HFFc6 (cell line): Measurements from ENCODE around the gene CASK. TPM values are rescaled to one million over a fixed set of nuclear protein-coding genes. Genes with fewer than 3 reads are reported as not detected.

Experiments used
- DNase-seq: peaks from one replicate; pipeline ENCODE4 v3.0.0-alpha.2; 2018
- H3K27ac Mint-ChIP-seq: 2 replicates; pipeline ENCODE4 v1.8.0; 2020; ENCODE audit warnings: mild to moderate bottlenecking, mixed read lengths
- H3K27me3 Mint-ChIP-seq: 2 replicates; pipeline ENCODE4 v1.8.0; 2021; ENCODE audit warnings: mild to moderate bottlenecking, moderate library complexity, mixed read lengths; ENCODE audit not compliant: insufficient read depth
- H3K36me3 Mint-ChIP-seq: 2 replicates; pipeline ENCODE4 v1.8.0; 2021; ENCODE audit warnings: low read depth, mixed read lengths
- H3K4me1 Mint-ChIP-seq: 2 replicates; pipeline ENCODE4 v1.8.0; 2020; ENCODE audit warnings: low read depth, mixed read lengths
- H3K4me3 Mint-ChIP-seq: 2 replicates; pipeline ENCODE4 v1.8.0; 2020; ENCODE audit warnings: mild to moderate bottlenecking, moderate library complexity, mixed read lengths
- H3K9me3 Mint-ChIP-seq: 2 replicates; pipeline ENCODE4 v1.8.0; 2020; ENCODE audit warnings: mild to moderate bottlenecking, mixed read lengths
- CTCF ChIP-seq: fragments of 200-600 bp; sonication (generic); IDR thresholded peaks from 2 replicates; pipeline ENCODE4 v1.5.0; 2021; ENCODE audit warnings: antibody characterized with exemption, mild to moderate bottlenecking
- total RNA-seq, 6 experiments: library from RNA; stranded (reverse); fragmentation: NEBNext Ultra II Directional; extraction: Animal tissue kit (Norgen Biotek cat#: 25700); gene quantifications; 2 replicates in 1 of 6; 3 replicates in 5 of 6; pipeline ENCODE4 v1.2.3, GENCODE V29; 2021

CASK gene
- total RNA-seq, 6 experiments from 2014 or later = 34.7 to 37.1 (median 35.4) TPM

- Mint-ChIP-seq H3K27ac (peak overlapping the region; percentile 30; the same call in 1 of the 2 replicates), H3K9me3 (no peaks in the 10 kb centered on the region), H3K27me3 (no peaks in the 10 kb centered on the region), H3K4me3 (peak overlapping the region; percentile 54; the same call in 1 of the 2 replicates), H3K4me1 (peaks cover 51% of the 10 kb centered on the region), H3K36me3 (peaks cover 11% of the 10 kb centered on the region; the same call in 1 of the 2 replicates)
- no peak for TF ChIP-seq CTCF
- no peak for DNase-seq
These were observed 100.0 kb downstream of the CASK start for GRCh38 chrX:41823402-41823801.

DNA sequence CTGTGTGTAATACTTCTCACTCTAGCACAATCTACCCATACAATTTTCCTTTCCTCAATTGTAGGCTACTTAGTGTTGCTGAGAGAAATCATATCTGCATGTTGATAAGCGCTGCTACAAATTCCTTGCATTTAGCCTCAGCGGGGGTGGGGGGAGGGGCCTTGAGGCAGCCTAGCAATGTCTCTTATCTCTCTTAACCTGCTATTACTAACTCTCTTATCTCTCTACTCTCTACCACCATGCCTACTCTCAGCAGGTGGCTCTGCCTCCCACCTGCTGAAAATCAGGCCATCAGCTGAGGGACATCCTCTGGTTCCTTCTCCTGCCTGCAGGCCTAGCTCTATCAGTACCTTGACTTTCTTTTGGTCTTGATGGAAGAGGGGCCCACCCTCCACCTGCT lies 100.5 kb downstream of the CASK start:
- TF ChIP-seq CTCF = no peak
- Mint-ChIP-seq H3K9me3 (no peaks in the 10 kb centered on the region), H3K36me3 (peaks cover 11% of the 10 kb centered on the region; the same call in 1 of the 2 replicates), H3K4me3 (no peak overlapping the region), H3K4me1 (peaks cover 46% of the 10 kb centered on the region), H3K27me3 (no peaks in the 10 kb centered on the region), H3K27ac (peak overlapping the region; percentile 30; the same call in 1 of the 2 replicates)
- no peak for DNase-seq

DNA sequence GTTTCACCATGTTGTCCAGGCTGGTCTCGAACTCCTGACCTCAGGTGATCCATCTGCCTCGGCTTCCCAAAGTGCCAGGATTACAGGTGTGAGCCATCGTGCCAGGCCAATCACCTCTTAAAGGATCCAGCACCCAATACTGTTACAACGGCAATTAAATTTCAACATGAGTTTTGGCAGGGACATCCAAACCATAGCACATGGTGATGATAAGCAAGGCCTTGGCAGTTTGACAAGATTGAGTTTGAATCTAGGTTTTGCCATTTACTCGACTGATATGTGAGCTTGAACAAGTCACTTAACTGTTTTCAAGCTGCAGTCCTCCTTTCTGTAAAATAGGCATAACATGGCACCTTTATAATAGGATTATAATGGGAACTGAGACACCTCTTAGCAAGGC lies 115.3 kb downstream of the CASK start:
- no peak for DNase-seq
- Mint-ChIP-seq H3K27ac (no peak overlapping the region), H3K4me3 (no peak overlapping the region), H3K9me3 (no peaks in the 10 kb centered on the region), H3K36me3 (no peaks in the 10 kb centered on the region), H3K4me1 (no peaks in the 10 kb centered on the region), H3K27me3 (no peaks in the 10 kb centered on the region; the same call in 1 of the 2 replicates)
- TF ChIP-seq CTCF = no peak

GRCh38 chrX:41802958-41803357 lies 120.4 kb downstream of the CASK start:
- no peak overlapping the region for H3K4me3 Mint-ChIP-seq
- no peaks in the 10 kb centered on the region for H3K4me1 Mint-ChIP-seq
- H3K27ac Mint-ChIP-seq = no peak overlapping the region
- H3K9me3 Mint-ChIP-seq = no peaks in the 10 kb centered on the region
- DNase-seq = no peak
- TF ChIP-seq CTCF = peak; percentile 23; the same call in 1 of the 2 replicates
- no peaks in the 10 kb centered on the region; the same call in 1 of the 2 replicates for H3K27me3 Mint-ChIP-seq
- no peaks in the 10 kb centered on the region; the same call in 1 of the 2 replicates for H3K36me3 Mint-ChIP-seq

- no peak overlapping the region for H3K4me3 Mint-ChIP-seq
- no peaks in the 10 kb centered on the region for H3K9me3 Mint-ChIP-seq
- peaks cover 10% of the 10 kb centered on the region; the same call in 1 of the 2 replicates for H3K4me1 Mint-ChIP-seq
- H3K36me3 Mint-ChIP-seq = no peaks in the 10 kb centered on the region; the same call in 1 of the 2 replicates
- DNase-seq = no peak
- no peak overlapping the region for H3K27ac Mint-ChIP-seq
- no peaks in the 10 kb centered on the region; the same call in 1 of the 2 replicates for H3K27me3 Mint-ChIP-seq
- no peak for TF ChIP-seq CTCF
These were observed 123.7 kb downstream of the CASK start for GRCh38 chrX:41799661-41800060.

GRCh38 chrX:41796577-41796976 lies 126.8 kb downstream of the CASK start:
- DNase-seq = no peak
- Mint-ChIP-seq H3K4me3 (no peak overlapping the region), H3K36me3 (no peaks in the 10 kb centered on the region; the same call in 1 of the 2 replicates), H3K27ac (no peak overlapping the region), H3K4me1 (peaks cover 10% of the 10 kb centered on the region; the same call in 1 of the 2 replicates), H3K27me3 (no peaks in the 10 kb centered on the region; the same call in 1 of the 2 replicates), H3K9me3 (no peaks in the 10 kb centered on the region)
- no peak for TF ChIP-seq CTCF
